GM21825 (cell line): ENCODE data around the gene OR6Q1.
"Not testable (repeated sequence)": the region's sequence is repeated elsewhere in the genome, so short reads cannot be mapped to it uniquely, and the experiment has no call there.

Source experiments
- ATAC-seq: cut with Tn5 transposase; IDR thresholded peaks from one replicate; pipeline ENCODE4 v1.9.1; 2021; ENCODE audit warnings: mild to moderate bottlenecking, moderate library complexity; ENCODE audit not compliant: unreplicated experiment

Gene OR6Q1

GRCh38 chr11:58030653-58031052 lies at the start of gene OR6Q1:
OR6Q1 (plus strand) TSS chr11:58030953; CDS start chr11:58030953, 0 bp downstream.
- no peak for ATAC-seq

DNA sequence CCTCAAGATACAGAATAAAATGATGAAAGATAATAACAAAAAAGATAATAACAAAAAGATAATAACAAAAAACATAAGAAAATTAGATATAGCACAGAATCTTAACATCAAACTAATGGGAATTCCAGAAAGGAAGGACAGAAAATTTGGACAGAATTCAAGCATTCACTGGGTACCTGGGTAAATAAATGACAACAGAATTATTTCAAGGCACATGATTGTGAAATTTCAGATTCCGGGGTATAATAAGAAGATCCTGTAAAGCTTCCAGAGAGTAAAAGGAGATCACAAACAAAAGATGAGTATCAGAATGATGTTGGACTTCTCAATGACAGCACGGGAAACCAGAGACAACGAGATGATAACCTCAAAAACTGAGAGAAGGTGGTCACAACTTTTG lies 49.2 kb upstream of the OR6Q1 start:
- ATAC-seq: no peak

- no peak for ATAC-seq
Measured at GRCh38 chr11:57982776-57983175, 48.0 kb upstream of the OR6Q1 start.

DNA sequence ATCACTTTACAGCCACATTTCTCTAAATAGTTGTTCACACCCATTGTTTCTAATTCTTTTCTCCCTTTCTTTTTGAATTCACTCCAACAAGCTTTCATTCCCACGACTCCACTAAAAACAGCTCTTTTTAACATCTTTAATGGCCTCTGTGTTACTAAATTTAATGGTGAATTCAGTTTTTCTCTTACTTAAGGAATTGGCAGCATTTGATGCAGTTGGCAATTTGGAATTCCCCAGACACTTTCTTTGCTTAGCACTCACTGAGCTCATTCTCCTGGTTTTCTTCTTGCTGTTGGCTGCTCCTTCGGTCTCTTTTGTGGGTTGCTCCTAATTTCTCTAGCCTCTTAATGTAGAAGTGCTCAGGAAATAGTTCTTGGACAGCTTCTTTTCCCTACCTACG lies 47.6 kb upstream of the OR6Q1 start:
- ATAC-seq: no peak

DNA sequence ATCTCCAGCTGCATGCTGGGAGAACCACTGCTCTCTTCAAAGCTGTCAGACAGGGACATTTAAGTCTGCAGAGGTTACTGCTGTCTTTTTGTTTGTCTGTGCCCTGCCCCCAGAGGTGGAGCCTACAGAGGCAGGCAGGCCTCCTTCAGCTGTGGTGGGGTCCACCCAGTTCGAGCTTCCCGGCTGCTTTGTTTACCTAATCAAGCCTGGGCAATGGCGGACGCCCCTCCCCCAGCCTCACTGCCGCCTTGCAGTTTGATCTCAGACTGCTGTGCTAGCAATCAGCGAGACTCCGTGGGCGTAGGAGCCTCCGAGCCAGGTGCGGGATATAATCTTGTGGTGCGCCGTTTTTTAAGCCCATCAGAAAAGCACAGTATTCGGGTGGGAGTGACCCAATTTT lies 31.2 kb upstream of the OR6Q1 start:
- not testable (repeated sequence) for ATAC-seq

GRCh38 chr11:58000021-58000420 lies 30.7 kb upstream of the OR6Q1 start:
- ATAC-seq: not testable (repeated sequence)

GRCh38 chr11:58000699-58001098 lies 30.1 kb upstream of the OR6Q1 start:
- ATAC-seq: no peak

- no peak for ATAC-seq
Measured at GRCh38 chr11:58003036-58003435, 27.7 kb upstream of the OR6Q1 start.

GRCh38 chr11:58003591-58003990 lies 27.2 kb upstream of the OR6Q1 start:
- ATAC-seq: no peak

DNA sequence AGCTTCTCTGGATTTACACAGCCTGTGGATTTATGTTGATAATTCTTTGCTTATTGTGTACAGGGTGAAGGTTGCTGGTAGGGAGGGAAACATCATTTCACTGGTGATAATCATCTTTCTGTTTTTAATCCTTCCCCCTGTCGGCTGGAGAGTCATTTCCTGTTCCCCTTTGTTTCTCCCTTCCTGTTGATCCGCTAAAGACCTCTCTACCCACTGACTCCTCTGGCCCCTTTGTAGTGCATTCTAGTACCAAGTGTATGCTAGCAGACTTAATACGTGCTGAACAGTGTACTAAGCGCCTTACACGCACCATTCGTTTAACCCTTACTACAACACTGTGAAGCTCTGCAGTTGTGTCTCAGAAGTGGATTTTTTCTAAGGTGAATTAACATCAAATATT lies 26.1 kb upstream of the OR6Q1 start:
- no peak for ATAC-seq

- ATAC-seq: no peak
Measured at GRCh38 chr11:58006940-58007339, 23.8 kb upstream of the OR6Q1 start.

- no peak for ATAC-seq
Measured at GRCh38 chr11:58011771-58012170, 19.0 kb upstream of the OR6Q1 start.

- ATAC-seq: no peak
Measured at GRCh38 chr11:58023435-58023931, 7.3 kb upstream of the OR6Q1 start, which contains the start of gene OR9Q1. OR9Q1 (plus strand) TSS chr11:58023881; CDS start chr11:58179445, 155,564 bp downstream.

- no peak for ATAC-seq
Measured at GRCh38 chr11:58024601-58025091, 6.1 kb upstream of the OR6Q1 start.

GRCh38 chr11:58027341-58027740 lies 3.4 kb upstream of the OR6Q1 start:
- ATAC-seq: no peak

DNA sequence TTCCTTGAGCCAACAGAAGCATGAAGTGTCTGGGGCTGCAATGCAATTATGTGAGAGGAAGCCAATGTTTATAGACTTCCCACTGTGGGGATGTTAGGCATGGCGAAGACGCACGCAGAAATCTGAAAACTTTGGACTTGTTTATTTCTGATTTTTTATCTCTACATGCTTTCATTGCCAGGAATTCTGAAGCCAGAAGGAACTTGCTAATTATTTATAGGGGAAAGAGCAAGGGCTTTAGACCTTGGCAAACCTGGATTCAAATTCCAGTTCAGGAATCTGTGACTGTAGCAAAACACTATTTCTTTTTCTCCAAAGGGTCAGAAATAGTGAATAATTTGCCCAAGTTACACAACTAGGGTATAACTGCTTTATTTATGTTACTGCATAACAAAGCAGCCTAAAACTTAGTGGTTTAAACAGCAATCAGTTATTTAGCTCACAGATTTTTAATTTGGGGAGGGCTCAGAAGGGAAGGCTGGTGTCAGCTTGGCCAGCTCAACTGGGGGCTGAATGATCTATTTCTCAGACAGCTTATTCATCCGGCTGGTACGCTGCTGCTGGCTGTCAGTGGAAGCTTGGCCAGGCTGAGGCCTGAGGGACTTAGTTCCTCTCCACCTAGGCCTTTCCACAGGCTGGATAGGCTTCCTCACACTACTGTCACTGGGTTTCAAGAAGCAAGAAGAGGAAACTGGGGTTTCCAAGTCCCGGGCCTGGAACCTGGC lies 1.9 kb upstream of the OR6Q1 start:
- no peak for ATAC-seq

DNA sequence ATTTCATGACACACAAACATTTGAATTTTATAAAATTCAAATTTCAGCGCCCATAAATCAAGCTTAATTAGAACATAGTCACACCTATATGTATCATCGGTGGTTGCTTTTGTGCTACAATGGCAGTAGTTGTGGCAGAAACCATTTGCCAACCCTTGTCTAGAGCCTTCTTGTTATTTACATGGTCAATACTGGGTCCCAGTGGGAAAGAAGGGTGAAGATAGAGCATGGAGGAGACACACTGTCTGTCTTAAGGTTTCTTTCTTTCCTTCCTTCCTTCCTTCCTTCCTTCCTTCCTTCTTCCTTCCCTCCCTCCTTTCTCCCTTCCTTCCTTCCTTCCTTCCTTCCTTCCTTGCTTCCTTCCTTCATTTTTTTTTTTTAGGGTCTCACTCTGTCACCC lies 3.7 kb downstream of the OR6Q1 start:
- ATAC-seq: no peak

DNA sequence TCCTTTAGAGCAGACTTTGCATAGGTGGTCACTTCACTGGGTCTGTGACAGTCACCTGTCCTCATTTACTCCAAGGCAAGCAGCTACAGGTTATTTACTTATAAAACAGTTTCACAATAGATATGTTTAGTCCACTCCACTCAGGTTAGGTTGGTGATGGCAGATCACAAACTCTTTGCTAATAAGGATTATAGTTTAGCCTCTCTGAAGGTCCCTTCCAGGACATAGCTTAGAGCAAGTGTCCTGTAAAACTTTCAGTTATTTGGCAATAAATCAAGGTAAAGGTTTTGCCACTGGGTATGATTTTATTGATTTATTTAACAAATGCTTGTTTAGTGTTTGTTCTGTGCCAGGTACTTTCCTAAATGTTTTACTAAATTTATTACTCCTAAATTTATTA lies 8.8 kb downstream of the OR6Q1 start:
- no peak for ATAC-seq

DNA sequence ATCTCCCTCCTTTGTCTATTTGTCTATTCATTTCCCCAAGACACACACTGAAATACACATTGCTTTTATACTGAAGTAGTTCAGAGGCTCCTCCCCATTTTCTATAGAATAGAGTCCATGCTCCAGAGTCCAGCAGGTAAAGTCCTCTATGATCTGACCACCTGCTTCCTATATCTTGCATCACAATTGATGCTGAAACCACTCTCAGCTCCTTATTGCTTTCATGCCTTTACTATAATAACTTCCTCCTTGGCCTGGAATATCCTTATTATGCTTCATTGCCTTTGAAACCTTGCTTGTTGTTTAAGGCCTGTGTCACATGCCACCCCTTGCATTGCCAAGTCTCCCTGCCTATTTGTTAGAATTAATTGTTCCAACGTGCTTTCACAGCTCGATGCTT lies 12.6 kb downstream of the OR6Q1 start:
- no peak for ATAC-seq

DNA sequence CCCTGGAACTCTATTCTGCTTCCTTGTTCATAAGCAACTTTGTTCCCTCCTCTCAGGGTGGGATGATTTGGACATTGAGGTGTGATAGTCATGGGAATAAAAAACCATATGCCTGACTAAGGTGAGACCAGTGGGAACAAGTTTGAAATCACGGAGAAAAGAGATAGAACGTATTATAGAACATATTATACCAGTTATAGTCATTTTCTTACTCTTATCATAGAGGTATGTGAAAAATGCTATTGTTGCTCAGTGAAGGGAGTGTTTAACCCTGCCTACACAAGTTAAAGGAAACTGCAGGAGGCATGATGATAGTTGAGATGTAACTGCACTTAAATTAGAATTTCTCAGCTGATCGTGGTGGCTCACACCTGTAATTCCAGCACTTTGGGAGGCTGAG lies 15.5 kb downstream of the OR6Q1 start:
- no peak for ATAC-seq

DNA sequence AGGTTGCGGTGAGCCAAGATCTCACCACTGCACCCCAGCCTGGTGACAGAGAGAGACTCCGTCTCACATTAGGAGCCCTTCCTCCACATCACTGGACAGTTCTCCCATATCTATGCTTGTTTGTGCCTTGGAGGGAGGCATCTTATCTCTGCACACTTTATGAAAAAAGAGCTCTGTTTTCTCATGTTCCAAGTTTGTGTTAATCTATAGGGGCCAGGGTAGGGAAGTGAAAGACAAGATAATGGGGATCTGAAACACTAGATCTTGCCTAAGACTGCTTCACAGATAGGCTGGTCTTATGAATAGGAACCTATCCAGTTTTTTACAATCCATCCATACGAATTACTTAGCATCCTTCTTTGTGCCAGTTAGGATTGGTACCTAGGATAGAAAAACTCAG lies 17.1 kb downstream of the OR6Q1 start:
- no peak for ATAC-seq

DNA sequence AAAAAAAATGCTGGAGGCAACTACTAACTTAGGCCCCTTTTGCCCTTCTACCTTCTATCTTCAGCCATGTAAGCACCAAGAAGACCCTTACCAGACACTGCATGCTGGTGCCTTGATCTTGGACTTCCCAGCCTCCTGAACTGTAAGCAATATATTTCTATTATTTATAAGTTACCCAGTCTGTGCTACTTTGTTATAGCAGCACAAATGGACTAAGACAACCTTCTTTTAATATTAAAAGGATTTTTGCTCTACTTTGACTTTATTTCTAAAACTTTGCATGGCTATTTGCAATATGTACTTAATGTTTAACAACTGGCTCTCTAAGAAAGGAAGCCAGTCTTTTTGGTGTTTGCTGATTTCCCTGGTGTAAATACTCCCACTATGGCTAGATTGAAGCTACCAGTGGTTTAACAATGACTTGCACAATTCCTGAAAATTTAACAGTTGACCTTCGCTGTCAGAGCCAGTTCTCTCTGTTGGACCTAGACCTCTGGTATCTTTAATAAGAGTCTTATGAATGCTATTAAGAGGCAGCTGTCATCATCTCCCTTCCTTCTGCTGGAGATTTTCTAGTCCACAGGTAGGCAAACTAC lies 25.2 kb downstream of the OR6Q1 start:
- ATAC-seq: no peak
